A673 (cell line): ENCODE results near the gene RNF40. TPM values are rescaled to one million over a fixed set of nuclear protein-coding genes. Genes with fewer than 3 reads are reported as not detected.

Experiments used
- BruUV-seq: library from RNA; stranded (reverse); fragments of 400-500 nt; replicated peaks from 2 replicates; lab custom pipeline; 2021; lab: Mats Ljungman, UMichigan
- CTCF ChIA-PET: fragments of 300-600 bp; sonication (Branson Sonifier 250); formaldehyde crosslinking; loops from one replicate; lab custom pipeline; 2022; ENCODE audit warnings: antibody characterized with exemption; lab: Charles Lee
- POLR2A ChIA-PET: fragments of 300-600 bp; sonication (Branson Sonifier 250); formaldehyde crosslinking; loops from one replicate; lab custom pipeline; 2022; ENCODE audit warnings: antibody characterized with exemption; ENCODE audit not compliant: low non-redundant PET; lab: Charles Lee
- DNase-seq: peaks from one replicate; pipeline ENCODE4 v3.0.0-alpha.2; 2015; ENCODE audit warnings: low spot score
- H3K27ac ChIP-seq: fragments of 200-600 bp; sonication (generic); 2 replicates; pipeline ENCODE4 v1.5.1; 2016; ENCODE audit warnings: mixed run types, low read depth, mild to moderate bottlenecking, mixed read lengths, antibody characterized with exemption, low read length; ENCODE audit not compliant: poor library complexity, severe bottlenecking
- H3K27me3 ChIP-seq: fragments of 200-600 bp; sonication (generic); replicated peaks from 2 replicates; pipeline ENCODE4 v1.6.1; 2017; ENCODE audit warnings: mixed run types, low read depth, mild to moderate bottlenecking, mixed read lengths, antibody characterized with exemption, low read length; ENCODE audit not compliant: insufficient read depth, poor library complexity
- H3K36me3 ChIP-seq: fragments of 200-600 bp; sonication (generic); 2 replicates; pipeline ENCODE4 v1.6.1; 2016; ENCODE audit warnings: mixed run types, mild to moderate bottlenecking, mixed read lengths, antibody characterized with exemption, low read length; ENCODE audit not compliant: insufficient read depth, poor library complexity, severe bottlenecking
- H3K4me1 ChIP-seq: fragments of 200-600 bp; sonication (generic); 2 replicates; pipeline ENCODE4 v1.6.1; 2017; ENCODE audit warnings: mixed run types, mild to moderate bottlenecking, mixed read lengths, antibody characterized with exemption, low read length; ENCODE audit not compliant: insufficient read depth, poor library complexity, severe bottlenecking
- H3K4me3 ChIP-seq: fragments of 200-600 bp; sonication (generic); 2 replicates; pipeline ENCODE4 v1.5.1; 2016; ENCODE audit warnings: low read depth, mixed run types, mild to moderate bottlenecking, mixed read lengths, low read length; ENCODE audit not compliant: poor library complexity, severe bottlenecking
- H3K9me3 ChIP-seq: fragments of 200-600 bp; sonication (generic); 2 replicates; pipeline ENCODE4 v1.6.1; 2016; ENCODE audit warnings: mixed run types, low read depth, mild to moderate bottlenecking, mixed read lengths, antibody characterized with exemption, low read length; ENCODE audit not compliant: poor library complexity, severe bottlenecking
- EZH2 ChIP-seq: fragments of 200-600 bp; sonication (generic); IDR thresholded peaks from 2 replicates; pipeline ENCODE4 v1.6.1; 2017; ENCODE audit warnings: borderline replicate concordance, low read depth, mild to moderate bottlenecking, mixed read lengths, antibody characterized with exemption, low read length; ENCODE audit not compliant: poor library complexity, severe bottlenecking
- intact Hi-C: fragments of 100-400 bp; cut with micrococcal nuclease; formaldehyde crosslinking; loops from one replicate; pipeline ENCODE4 v1.10.0; 2022; ENCODE audit not compliant: unreplicated experiment
- total RNA-seq: library from RNA; stranded (reverse); gene quantifications from 2 replicates; pipeline ENCODE4 v1.2.3, GENCODE V29; 2021
- TF ChIP-seq, protein P1 (sequence below): fragments of 300-800, 200-600 bp; sonication (generic); conservative IDR thresholded peaks from 2 replicates; pipeline ENCODE4 v1.5.1; 2017; ENCODE audit warnings: low read depth, mild to moderate bottlenecking, antibody characterized with exemption, low read length, moderate library complexity, mixed read lengths

Gene RNF40
- total RNA-seq, 1 experiment from 2014 or later: 132 TPM

DNA sequence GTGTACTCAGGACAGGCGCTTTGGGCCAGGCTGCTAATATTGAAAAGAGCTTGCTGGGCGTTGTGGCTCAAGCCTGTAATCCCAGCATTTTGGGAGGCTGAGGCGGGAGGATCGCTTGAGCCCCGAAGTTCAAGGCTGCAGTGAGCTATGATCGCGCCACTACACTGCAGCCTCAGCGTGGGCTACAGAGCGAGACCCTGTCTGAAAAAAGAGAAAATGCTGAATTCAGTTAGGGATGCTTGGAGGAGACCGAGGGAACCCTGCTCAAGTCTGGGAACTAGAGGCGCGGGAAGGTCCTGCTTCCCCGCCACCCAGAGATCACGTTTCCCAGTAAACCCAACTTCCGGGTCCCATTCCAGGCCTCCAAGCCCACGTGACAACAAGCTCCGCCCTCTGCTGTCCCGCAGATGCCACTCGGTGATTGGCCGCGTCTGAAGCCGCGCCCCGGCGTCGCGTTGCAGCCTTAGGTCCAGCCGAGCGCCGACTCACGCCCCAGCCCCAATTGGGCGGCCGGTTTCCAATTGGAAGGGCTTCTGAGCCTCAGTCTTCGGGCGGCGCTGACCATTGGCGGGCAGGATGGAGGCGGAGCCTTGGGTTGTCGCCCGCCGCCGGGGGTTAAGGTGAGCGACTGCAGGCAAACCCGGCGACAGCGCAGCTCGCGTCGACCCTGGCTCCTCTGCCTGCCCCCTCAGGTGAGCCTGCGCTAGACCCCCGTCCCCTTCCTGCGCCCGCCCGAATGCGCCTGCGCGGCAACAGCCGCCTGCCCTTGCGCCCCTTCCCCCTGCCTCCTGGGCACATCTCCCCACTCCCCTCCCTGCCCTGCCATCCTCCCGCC is 14.1 kb upstream of the RNF40 start, which contains the start of gene PHKG2:
Gene PHKG2 (plus strand): TSS at position 627 of the 835 bp plus-strand sequence. CDS start 396 bp downstream, outside the sequence.
- ChIA-PET POLR2A (interaction anchor here (0.6 kb wide), 1 partner anchor 605 kb away, joined by 3 read pairs; no protein-coding TSS in a partner anchor), CTCF (interaction anchor here (1.0 kb wide), 1 partner anchor 99 kb away, joined by 3 read pairs; no protein-coding TSS in a partner anchor)
- Histone ChIP-seq H3K27me3 (no peaks in the 10 kb centered on the region), H3K4me3 (peak within 1 kb of the TSS; percentile 64), H3K36me3 (peaks cover 12% of the 10 kb centered on the region), H3K27ac (peak within 1 kb of the TSS; percentile 84), H3K9me3 (no peaks in the 10 kb centered on the region), H3K4me1 (no peaks in the 10 kb centered on the region)
- intact Hi-C loops: loop anchor here (5.0 kb wide), 1 partner anchor 174 kb away; the partner anchor contains the start of gene FBXL19
- no TSS peak for BruUV-seq
- no peak for TF ChIP-seq EZH2
- TF ChIP-seq, protein P1, sequence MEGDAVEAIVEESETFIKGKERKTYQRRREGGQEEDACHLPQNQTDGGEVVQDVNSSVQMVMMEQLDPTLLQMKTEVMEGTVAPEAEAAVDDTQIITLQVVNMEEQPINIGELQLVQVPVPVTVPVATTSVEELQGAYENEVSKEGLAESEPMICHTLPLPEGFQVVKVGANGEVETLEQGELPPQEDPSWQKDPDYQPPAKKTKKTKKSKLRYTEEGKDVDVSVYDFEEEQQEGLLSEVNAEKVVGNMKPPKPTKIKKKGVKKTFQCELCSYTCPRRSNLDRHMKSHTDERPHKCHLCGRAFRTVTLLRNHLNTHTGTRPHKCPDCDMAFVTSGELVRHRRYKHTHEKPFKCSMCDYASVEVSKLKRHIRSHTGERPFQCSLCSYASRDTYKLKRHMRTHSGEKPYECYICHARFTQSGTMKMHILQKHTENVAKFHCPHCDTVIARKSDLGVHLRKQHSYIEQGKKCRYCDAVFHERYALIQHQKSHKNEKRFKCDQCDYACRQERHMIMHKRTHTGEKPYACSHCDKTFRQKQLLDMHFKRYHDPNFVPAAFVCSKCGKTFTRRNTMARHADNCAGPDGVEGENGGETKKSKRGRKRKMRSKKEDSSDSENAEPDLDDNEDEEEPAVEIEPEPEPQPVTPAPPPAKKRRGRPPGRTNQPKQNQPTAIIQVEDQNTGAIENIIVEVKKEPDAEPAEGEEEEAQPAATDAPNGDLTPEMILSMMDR: no peak
- DNase-seq: peak; percentile 100

DNA sequence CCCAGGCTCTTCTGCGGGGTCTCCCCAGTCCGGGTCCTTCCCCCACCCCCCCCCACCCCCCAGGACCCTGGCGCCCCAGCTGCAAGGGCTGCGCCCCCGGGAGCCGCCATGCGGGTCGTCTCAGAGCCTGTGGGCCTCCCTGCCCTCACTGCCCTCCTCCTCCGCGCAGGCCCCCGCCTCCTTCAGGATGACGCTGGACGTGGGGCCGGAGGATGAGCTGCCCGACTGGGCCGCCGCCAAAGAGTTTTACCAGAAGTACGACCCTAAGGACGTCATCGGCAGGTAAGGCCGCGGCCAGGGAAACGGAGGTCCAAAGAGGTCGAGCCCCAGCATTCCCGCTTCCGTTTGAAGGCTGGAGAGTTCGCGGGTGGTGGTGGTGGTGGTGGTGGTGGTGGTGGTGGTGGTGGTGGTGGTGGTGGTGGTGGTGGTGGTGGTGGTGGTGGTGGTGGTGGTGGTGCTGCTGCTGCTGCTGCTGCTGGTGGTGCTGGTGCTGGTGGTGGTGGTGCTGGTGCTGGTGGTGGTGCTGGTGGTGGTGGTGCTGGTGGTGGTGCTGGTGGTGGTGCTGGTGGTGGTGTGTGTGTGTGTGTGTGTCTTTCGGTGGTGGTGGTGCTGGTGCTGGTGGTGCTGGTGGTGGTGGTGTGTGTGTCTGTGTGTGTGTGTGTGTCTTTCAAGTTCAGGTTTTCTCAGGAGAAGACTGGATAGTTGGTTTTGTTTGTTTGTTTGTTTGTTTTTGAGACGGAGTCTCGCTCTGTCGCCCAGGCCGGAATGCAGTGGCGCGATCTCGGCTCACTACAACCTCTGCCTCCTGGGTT is 13.3 kb upstream of the RNF40 start:
- no peaks in the 10 kb centered on the region for H3K27me3 ChIP-seq
- intact Hi-C loops: loop anchor here (5.0 kb wide), 1 partner anchor 173 kb away; the partner anchor contains the start of gene FBXL19
- peak overlapping the region; percentile 64 for H3K4me3 ChIP-seq
- no peaks in the 10 kb centered on the region for H3K4me1 ChIP-seq
- no peak for DNase-seq
- peaks cover 18% of the 10 kb centered on the region for H3K36me3 ChIP-seq
- no TSS peak for BruUV-seq
- peak overlapping the region; percentile 84 for H3K27ac ChIP-seq
- POLR2A ChIA-PET: no interaction called here
- TF ChIP-seq EZH2: no peak
- no peaks in the 10 kb centered on the region for H3K9me3 ChIP-seq
- CTCF ChIA-PET: interaction anchor here (1.0 kb wide), 1 partner anchor 98 kb away, joined by 3 read pairs; no protein-coding TSS in a partner anchor

DNA sequence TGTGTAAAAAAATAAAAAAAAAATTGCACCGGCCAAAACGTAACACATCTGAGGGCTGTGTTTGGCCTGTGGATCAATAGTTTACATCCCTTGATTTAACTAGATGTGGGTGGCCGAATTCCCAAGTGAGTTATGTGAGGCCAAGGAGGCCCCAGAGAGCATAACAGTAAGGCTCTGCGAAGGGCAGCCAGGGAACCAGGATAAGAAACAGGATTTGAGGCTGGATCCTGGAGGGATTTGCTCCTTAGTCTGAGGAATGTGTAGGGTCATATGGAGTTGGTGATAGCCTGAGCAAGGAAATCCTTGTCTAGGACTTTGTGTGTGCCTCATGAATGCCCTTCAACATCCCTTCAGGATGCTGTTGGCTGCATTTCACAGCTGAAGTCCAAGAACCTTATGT is 11.9 kb upstream of the RNF40 start:
- intact Hi-C loops: no loop called here
- ChIA-PET POLR2A (no interaction called here), CTCF (no interaction called here)
- TF ChIP-seq, protein P1: no peak
- no peak for TF ChIP-seq EZH2
- H3K9me3 ChIP-seq: no peaks in the 10 kb centered on the region
- H3K27me3 ChIP-seq: no peaks in the 10 kb centered on the region
- no peak overlapping the region for H3K4me3 ChIP-seq
- no peak overlapping the region for H3K27ac ChIP-seq
- H3K36me3 ChIP-seq: peaks cover 14% of the 10 kb centered on the region
- no TSS peak for BruUV-seq
- H3K4me1 ChIP-seq: no peaks in the 10 kb centered on the region
- no peak for DNase-seq
